Measurements from ENCODE around the gene CNOT2.

DNA sequence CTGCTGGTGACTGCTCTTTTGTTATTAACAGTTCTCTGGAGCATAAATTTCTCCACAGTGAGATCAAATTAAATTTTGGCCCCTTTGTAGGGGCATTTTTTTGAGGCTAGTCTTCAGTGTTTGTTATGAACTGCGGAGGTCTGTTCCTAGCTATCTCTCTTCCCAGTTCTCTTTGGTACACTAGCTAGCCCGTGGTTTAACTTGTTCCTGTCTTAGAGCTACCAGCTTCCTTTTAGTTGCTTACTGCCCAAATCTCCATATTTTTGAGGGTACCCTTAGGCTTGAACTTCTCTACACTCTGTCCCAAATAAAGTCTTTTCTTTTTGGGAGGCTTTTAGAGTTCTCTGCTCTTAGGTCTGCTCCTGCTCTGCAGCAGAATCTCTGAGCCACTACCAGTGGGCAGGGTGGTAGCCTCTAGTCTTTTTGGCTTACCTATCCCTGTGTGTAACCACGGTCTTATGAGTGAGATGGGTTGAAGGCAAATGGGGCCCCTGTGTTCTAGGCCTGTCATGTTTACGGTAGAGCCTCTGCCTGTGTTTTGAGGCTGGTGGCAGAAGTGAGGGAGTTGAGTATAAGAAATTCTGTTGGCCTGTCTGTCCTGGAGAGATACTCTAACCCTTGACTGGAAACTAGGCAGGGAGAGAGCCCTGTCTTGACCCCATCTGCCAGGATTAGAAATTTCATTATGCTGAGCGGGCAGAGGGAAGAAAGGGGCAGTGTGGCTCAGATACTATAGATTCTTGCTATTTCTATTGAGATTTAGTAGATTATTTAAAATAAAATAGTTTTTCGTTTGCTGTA lies 21.0 kb downstream of the CNOT2 start:
- TF ChIP-seq, protein P1, sequence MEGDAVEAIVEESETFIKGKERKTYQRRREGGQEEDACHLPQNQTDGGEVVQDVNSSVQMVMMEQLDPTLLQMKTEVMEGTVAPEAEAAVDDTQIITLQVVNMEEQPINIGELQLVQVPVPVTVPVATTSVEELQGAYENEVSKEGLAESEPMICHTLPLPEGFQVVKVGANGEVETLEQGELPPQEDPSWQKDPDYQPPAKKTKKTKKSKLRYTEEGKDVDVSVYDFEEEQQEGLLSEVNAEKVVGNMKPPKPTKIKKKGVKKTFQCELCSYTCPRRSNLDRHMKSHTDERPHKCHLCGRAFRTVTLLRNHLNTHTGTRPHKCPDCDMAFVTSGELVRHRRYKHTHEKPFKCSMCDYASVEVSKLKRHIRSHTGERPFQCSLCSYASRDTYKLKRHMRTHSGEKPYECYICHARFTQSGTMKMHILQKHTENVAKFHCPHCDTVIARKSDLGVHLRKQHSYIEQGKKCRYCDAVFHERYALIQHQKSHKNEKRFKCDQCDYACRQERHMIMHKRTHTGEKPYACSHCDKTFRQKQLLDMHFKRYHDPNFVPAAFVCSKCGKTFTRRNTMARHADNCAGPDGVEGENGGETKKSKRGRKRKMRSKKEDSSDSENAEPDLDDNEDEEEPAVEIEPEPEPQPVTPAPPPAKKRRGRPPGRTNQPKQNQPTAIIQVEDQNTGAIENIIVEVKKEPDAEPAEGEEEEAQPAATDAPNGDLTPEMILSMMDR (conservative IDR thresholded peaks at IDR 0.05) = no peak
- no peak for TF ChIP-seq EZH2 (IDR thresholded peaks at IDR 0.05; ENCODE audit: low read depth)
